Muscle layer of colon (tissue), 2 donors: ENCODE results near the gene EYS.

Experiments
- H3K27ac ChIP-seq: one replicate; pipeline ENCODE4 v1.7.0; 2013; ENCODE audit warnings: low read depth, mild to moderate bottlenecking, low read length, moderate library complexity
- H3K27me3 ChIP-seq, 2 donors: one replicate each; pipeline ENCODE4 v1.7.0; 2013; ENCODE audit warnings: low read length in 2 of 2, mild to moderate bottlenecking in 2 of 2; ENCODE audit not compliant: insufficient read depth in 2 of 2, control insufficient read depth in 1 of 2
- H3K36me3 ChIP-seq: one replicate; pipeline ENCODE4 v1.7.0; 2013; ENCODE audit warnings: mild to moderate bottlenecking, low read length; ENCODE audit not compliant: insufficient read depth
- H3K4me1 ChIP-seq: one replicate; pipeline ENCODE4 v1.7.0; 2013; ENCODE audit warnings: mild to moderate bottlenecking, low read length; ENCODE audit not compliant: insufficient read depth
- H3K4me3 ChIP-seq, 2 donors: one replicate each; pipeline ENCODE4 v1.7.0; 2013; ENCODE audit warnings: low read length in 2 of 2, low read depth in 1 of 2, mild to moderate bottlenecking in 1 of 2, moderate library complexity in 1 of 2
- H3K9ac ChIP-seq: one replicate; pipeline ENCODE4 v1.7.0; 2013; ENCODE audit warnings: low read length
- H3K9me3 ChIP-seq: one replicate; pipeline ENCODE4 v1.7.0; 2013; ENCODE audit warnings: mild to moderate bottlenecking, low read length
- donor health status: abdominal sarcoma.
- donor health status: Adenocarcinoma of cecum.

The EYS gene

DNA sequence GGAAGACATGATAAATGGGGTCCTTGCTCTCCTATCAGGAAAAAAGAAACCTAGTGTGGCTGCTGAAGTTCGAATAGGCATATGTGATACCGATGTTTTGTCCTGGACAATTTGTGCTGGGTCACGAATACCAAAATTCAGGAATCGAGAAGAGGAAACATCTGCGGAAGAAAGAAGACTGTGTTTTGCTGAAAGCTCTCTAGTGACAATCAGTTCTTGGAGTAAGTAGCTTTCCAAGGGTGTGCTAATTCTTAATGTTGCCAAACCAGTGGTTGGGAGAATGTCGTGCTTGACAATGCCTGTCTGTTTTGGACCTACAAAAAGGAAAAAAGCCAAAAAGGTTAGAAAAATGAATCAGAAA is 1115.4 kb downstream of the EYS start:
- Histone ChIP-seq H3K27ac (no peak overlapping the region), H3K9ac (no peak overlapping the region), H3K4me3 (no peak overlapping the region), H3K36me3 (no peaks in the 10 kb centered on the region), H3K4me1 (no peaks in the 10 kb centered on the region), H3K27me3 (no peaks in the 10 kb centered on the region), H3K9me3 (no peaks in the 10 kb centered on the region)

DNA sequence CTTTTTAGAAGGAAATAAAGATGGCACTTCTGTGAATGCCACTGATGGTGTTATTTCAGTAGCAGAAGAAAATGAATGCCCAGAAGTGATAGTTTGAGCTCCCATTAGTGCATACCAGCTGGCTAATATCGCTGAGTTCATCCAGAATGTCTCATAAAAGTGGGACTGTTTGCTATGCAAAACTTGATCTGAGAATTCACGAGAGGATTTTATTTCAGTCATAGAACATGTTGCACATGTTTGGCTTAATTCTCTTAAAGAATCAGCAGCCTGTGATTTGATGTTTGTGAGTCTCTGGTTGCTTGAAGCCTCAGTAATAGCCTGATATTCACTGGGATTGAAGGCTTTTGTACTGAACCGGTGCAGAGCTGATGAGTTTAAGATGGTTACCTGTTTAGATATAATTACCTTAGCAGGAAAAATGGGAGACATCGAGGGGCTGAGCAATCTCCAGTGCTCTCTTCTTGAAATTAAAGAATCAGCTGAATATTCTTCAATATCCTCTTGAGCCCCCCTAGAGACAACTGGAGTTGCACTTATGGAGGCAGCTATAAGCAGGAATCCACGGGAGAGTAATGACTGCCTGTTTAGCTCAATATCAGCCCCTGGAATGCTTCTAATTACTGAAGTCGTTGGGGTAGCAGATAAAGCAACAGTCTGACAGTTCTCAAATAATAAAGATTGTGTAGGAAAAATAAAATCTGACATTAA is 1115.9 kb downstream of the EYS start:
- Histone ChIP-seq H3K4me1 (no peaks in the 10 kb centered on the region), H3K27ac (no peak overlapping the region), H3K36me3 (no peaks in the 10 kb centered on the region), H3K9me3 (no peaks in the 10 kb centered on the region), H3K27me3 (no peaks in the 10 kb centered on the region), H3K9ac (no peak overlapping the region), H3K4me3 (no peak overlapping the region)

DNA sequence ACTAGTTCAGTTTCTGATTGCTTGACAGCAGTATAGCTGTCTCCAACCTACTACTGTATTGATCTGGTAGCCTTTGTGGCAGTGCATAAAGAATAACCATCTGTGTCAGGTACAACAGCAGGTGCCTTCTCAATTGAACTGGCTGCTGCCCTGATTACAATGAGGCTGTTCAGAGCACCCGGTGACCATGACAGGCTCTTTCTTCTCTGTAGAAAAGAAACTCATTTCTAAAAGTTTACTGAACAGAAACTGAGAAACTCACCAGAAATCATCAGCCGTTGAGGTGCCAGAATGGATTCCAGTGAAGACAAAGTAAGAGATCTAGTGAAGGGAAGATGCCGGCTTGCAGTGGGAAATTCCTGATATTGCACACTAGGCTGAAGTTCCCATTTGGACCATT is 1117.1 kb downstream of the EYS start:
- Histone ChIP-seq H3K27me3 (no peaks in the 10 kb centered on the region), H3K9ac (no peak overlapping the region), H3K36me3 (no peaks in the 10 kb centered on the region), H3K9me3 (no peaks in the 10 kb centered on the region), H3K4me3 (no peak overlapping the region), H3K27ac (no peak overlapping the region), H3K4me1 (no peaks in the 10 kb centered on the region)

DNA sequence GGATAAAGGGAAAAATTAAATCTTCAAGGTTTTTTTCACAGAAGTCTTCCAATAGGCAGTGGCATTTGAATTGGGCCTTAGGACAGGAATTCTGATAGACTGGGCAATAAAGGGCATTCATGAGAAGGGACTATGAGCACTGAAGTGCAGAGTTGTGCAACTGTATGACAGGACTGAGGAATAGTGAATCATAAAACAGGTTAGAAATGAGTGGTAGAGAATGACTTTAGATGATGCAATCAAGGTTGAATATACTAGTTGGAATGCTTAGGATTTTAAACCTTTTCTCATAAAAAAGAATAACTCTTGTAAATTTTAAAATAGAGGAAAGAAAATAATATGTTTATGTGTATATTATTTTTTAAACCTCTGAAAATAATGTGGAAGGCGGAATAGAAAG is 1126.7 kb downstream of the EYS start:
- Histone ChIP-seq H3K9ac (no peak overlapping the region), H3K4me1 (no peaks in the 10 kb centered on the region), H3K9me3 (no peaks in the 10 kb centered on the region), H3K27me3 (no peaks in the 10 kb centered on the region), H3K4me3 (no peak overlapping the region), H3K36me3 (no peaks in the 10 kb centered on the region), H3K27ac (no peak overlapping the region)

DNA sequence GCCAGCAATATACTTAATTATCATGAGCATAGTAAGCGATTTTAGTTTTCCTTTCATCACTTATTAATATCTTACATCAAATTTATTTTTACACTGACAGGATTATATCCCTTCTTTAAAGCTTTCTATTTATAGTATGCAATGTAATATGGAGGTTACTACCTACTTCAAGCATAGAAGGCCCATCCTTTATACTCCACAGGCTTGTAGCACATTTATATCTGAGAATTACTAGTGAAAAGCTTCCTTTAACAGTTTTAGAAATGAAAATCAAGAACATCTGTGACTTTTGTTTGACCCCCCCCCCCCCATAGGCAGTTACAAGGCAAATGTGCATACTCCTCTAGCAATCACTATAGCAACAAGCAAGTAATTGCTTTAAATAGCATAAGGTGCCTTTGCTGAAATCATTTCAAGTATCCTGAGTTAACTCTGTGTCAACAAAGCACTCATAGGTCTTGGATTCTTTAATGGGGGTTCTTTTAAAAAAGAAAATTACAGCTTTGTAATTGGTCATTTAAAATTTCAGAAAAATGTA is 1153.7 kb downstream of the EYS start:
- H3K27ac ChIP-seq = no peak overlapping the region
- H3K27me3 ChIP-seq = no peaks in the 10 kb centered on the region
- H3K36me3 ChIP-seq = no peaks in the 10 kb centered on the region
- no peaks in the 10 kb centered on the region for H3K4me1 ChIP-seq
- H3K4me3 ChIP-seq = no peak overlapping the region
- no peaks in the 10 kb centered on the region for H3K9me3 ChIP-seq
- no peak overlapping the region for H3K9ac ChIP-seq

DNA sequence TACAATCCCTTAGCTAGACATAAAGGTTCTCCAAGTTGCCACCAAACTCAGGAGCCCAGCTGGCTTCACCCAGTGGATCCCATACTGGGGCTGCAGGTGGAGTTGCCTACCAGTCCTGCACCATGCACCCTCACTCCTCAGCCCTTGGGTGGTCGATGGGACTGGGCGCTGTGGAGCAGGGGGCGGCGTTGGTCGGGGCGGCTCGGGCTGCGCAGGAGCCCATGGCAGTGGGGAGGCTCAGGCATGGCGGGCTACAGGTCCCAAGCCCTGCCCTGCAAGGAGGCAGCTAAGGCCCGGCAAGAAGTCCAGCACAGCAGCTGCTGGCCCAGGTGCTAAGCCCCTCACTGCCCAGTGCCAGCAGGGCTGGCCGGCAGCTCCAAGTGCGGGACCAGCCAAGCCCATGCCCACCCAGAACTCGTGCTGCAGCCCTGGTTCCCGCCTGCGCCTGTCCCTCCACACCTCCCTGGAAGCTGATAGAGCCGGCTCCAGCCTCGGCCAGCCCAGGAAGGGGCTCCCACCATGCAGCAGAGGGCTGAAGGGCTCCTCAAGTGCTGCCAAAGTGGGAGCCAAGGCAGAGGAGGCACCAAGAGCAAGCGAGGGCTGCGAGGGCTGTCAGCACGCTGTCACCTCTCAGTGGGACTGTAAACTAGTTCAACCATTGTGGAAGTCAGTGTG is 1159.3 kb downstream of the EYS start:
- Histone ChIP-seq H3K9ac (no peak overlapping the region), H3K4me3 (no peak overlapping the region), H3K27ac (no peak overlapping the region), H3K36me3 (no peaks in the 10 kb centered on the region), H3K9me3 (no peaks in the 10 kb centered on the region), H3K27me3 (no peaks in the 10 kb centered on the region), H3K4me1 (no peaks in the 10 kb centered on the region)

DNA sequence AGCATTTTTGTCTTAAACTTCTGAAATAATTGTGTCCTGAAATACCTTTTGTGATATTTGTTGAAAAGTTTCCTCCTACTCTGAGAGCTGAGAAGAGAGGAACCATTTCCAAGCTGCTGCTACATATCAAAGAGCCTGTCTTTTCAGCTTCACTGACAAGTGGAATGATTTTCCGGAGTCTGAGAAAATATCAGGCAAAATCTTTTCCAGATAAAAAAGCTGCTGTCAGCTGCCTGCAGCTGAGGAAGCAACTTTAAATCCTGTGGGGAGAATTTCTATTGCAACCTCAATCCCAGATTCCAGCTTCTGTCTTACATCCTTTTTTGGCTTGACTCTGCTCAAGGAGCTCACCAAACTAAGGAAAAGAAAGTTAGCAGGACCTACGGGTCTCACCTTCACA is 1167.1 kb downstream of the EYS start:
- Histone ChIP-seq H3K4me1 (no peaks in the 10 kb centered on the region), H3K36me3 (no peaks in the 10 kb centered on the region), H3K9me3 (no peaks in the 10 kb centered on the region), H3K9ac (no peak overlapping the region), H3K4me3 (no peak overlapping the region), H3K27ac (no peak overlapping the region), H3K27me3 (no peaks in the 10 kb centered on the region)

DNA sequence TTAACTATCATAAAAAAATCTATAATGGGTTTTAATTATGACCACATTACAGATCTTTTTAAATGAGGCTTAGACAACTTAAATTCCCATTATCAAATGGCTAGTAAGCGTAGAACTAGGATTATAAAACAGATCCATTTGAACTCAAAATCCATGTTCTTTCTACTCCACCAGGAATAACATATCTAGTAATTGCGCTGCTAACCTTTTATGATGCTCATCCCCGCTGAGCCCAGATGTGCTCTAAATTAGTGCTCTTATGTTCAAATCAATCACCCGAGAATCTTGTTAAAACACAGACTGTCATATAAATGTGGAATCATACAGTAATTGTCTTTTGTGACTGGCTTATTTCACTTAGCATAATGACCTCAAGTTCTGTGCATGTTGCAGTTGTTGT is 1168.3 kb downstream of the EYS start:
- H3K27ac ChIP-seq = no peak overlapping the region
- no peak overlapping the region for H3K9ac ChIP-seq
- H3K36me3 ChIP-seq = no peaks in the 10 kb centered on the region
- no peaks in the 10 kb centered on the region for H3K4me1 ChIP-seq
- H3K27me3 ChIP-seq = no peaks in the 10 kb centered on the region
- no peak overlapping the region for H3K4me3 ChIP-seq
- H3K9me3 ChIP-seq = no peaks in the 10 kb centered on the region

DNA sequence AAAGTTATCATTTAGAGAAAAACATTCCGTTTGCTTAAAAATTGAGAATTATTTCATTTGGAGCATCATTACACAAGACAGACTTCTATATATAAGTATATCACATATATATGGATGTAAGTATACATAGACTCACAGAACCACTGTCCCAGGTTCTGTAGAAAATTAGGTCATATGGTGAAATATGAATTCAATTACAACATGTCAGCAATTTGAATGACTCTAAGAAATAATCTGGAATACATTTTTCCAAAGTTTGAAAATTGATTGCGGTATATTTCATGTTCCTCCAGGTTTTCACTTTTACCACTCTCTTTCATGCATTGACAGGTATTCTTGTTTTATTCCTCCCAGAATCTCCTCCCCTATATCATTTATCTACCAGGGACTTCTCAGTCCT is 1179.1 kb downstream of the EYS start:
- H3K27me3 ChIP-seq = no peaks in the 10 kb centered on the region
- no peak overlapping the region for H3K9ac ChIP-seq
- no peaks in the 10 kb centered on the region for H3K36me3 ChIP-seq
- no peak overlapping the region for H3K27ac ChIP-seq
- H3K4me1 ChIP-seq = no peaks in the 10 kb centered on the region
- no peak overlapping the region for H3K4me3 ChIP-seq
- no peaks in the 10 kb centered on the region for H3K9me3 ChIP-seq

DNA sequence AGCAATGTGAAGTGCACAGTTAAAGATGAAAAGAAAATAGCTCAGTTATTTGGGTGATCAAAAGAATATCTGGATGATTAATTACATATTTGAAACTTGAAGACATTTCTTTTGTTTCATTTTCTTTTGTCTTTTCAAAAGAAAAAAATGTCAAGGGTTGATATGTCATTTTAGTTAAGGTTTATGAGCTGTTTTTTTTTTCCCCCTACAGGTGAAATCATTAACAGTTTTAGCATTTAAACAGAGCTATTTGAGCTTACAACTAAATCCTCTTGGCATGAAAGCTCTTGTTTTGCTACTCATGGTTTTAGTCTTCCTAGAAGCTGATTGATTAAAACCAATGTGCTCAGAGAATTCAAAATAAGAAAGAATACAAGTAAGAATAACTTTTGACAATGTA is 1184.2 kb downstream of the EYS start:
- no peak overlapping the region for H3K9ac ChIP-seq

DNA sequence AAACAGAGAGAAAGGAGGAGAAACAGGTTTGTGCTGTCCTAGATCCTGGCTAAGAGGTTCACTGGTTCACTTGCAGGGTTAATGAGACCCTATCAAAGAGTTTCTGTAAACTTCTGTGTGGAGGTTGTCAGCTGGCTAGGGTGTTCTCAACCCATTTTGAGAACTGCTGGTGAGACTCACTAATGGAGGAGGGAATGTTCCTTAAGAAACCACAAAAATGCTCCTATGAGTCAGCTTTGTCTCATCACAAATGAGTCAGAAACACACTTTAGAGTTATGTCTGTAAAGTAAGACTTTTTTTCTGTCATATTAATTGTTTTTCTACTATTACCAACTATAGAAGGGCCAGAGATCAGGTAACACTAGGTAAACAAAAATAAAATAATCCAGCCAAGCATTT is 1187.0 kb downstream of the EYS start:
- Histone ChIP-seq H3K36me3 (no peaks in the 10 kb centered on the region), H3K4me1 (no peaks in the 10 kb centered on the region), H3K9me3 (no peaks in the 10 kb centered on the region), H3K4me3 (no peak overlapping the region), H3K9ac (no peak overlapping the region), H3K27ac (no peak overlapping the region), H3K27me3 (no peaks in the 10 kb centered on the region)

More for the DNA sequence above, 1184.2 kb downstream of the EYS start:
- H3K9me3 ChIP-seq = no peaks in the 10 kb centered on the region
- H3K36me3 ChIP-seq = no peaks in the 10 kb centered on the region
- H3K4me1 ChIP-seq = no peaks in the 10 kb centered on the region
- H3K27me3 ChIP-seq = no peaks in the 10 kb centered on the region
- no peak overlapping the region for H3K27ac ChIP-seq
- H3K4me3 ChIP-seq = no peak overlapping the region

DNA sequence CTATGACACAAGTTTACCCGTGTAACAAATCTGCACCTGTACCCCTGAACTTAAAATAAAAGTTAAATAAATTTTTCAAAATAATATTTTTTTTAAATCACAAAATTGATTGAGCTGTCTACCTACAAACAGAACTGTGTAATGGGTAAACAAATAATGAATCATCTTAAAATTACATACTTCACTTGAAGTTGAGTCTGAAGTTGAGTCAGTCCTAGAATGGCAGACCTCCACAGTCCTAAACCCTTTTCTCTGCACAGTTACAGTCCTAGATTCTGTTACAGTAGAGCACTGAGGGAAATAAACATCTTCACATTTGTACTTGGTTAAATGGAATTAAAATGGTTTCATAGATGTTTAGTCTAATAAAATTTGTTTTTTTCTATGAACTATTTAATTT is 1190.6 kb downstream of the EYS start:
- Histone ChIP-seq H3K4me1 (no peaks in the 10 kb centered on the region), H3K36me3 (no peaks in the 10 kb centered on the region)

More for the DNA sequence above, 1190.6 kb downstream of the EYS start:
- H3K9me3 ChIP-seq = no peaks in the 10 kb centered on the region
- H3K4me3 ChIP-seq = no peak overlapping the region
- H3K9ac ChIP-seq = no peak overlapping the region
- H3K27ac ChIP-seq = no peak overlapping the region
- H3K27me3 ChIP-seq = no peaks in the 10 kb centered on the region
